Transverse colon (tissue), 4 donors: Measurements from ENCODE around the gene SEC22C.

Source experiments
- CTCF ChIP-seq, 5 experiments: fragments of 200-600 bp in 3 of 5; fragments of 450-650 bp in 2 of 5; sonication (generic) in 3 of 5; IDR thresholded peaks; 1 replicate in 2 of 5; 2 replicates in 3 of 5; pipeline ENCODE4 v1.5.1; 2016 to 2017; ENCODE audit warnings: antibody characterized with exemption in 5 of 5, inconsistent platforms in 3 of 5, mild to moderate bottlenecking in 2 of 5, moderate library complexity in 1 of 5
- POLR2A ChIP-seq: fragments of 450-650 bp; IDR thresholded peaks from one replicate; pipeline ENCODE4 v1.6.1; 2016; ENCODE audit warnings: antibody characterized with exemption, mild to moderate bottlenecking, moderate library complexity
- POLR2AphosphoS5 ChIP-seq, 3 donors: sonication (generic); formaldehyde crosslinking; IDR thresholded peaks; one replicate each; pipeline ENCODE4 v1.6.1; 2016; ENCODE audit warnings: antibody characterized with exemption in 3 of 3

DNA sequence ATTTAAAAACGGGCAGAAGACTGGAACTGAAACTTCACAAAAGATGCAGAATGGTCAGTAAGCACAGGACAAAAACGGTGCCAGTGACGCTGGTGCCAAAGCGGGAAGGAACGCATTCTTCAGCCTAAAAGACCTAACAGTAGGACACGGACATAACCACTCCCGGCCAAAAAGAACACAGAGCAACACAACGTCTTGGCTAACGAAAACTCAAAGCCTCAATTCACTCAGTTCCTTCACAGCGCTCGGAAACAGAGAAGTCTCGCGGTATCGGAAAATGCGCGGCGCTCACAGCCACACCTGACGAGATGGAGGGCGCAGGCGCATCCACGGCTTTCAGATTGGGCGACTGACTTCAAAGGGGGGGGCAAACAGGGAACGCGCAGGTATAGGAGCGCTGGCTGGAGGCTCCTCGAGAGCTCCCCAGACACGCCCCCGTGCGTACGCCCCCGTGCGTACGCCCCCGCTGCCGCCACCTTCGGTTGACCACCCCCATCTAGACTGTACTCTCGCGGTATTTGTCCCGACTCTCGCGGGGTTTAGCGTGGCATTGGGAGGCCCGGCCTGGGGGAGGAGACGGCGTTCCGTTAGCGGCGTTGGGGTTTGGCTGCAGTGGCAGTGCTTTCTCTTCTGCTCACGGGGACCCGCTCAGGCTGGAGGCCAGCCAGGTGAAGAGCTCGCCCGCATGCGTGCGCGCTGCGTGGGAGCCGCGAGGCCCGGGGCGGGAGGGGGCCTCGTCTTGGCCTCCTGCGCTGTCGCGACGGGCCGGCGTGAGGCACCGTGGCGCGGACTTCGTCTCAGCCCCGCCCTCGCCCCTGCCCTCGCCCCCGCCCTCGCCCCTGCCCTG is 18.6 kb upstream of the SEC22C start, which contains the start of gene NKTR:
- peak; percentile 89 for TF ChIP-seq POLR2A
- peak in 1 of 5 experiments; percentile 12 for TF ChIP-seq CTCF (IDR thresholded peaks at IDR 0.05)
- peak; percentile 89 to 96 (median 91) for TF ChIP-seq POLR2AphosphoS5 (IDR thresholded peaks at IDR 0.05)
